ENCODE measurements around the gene ATG13. TPM values are rescaled to one million over a fixed set of nuclear protein-coding genes. Genes with fewer than 3 reads are reported as not detected.

The ATG13 gene
- total RNA-seq, 2 donors from 2014 or later, result 54.5 to 80.2 TPM

DNA sequence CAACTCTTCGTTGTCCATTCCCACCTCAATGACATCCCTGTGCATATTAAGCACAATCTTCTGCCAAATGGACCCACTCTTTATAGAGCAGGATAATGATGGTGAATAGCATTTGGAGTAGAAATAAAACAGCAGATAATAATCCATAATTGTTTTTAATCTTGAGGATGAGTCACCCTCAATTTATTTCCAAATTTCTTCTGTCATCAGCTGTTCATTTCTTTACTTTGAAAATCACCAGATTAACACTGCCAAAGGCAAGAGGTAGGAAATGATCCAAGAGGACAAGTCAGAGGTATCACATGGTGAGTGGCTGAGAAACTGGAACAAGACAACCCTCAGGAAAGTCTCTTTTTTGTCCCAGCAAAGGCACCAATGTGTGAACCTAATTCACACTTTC lies 16.2 kb upstream of the ATG13 start:
- Histone ChIP-seq H3K27me3 (no peaks in the 10 kb centered on the region), H3K9me3 (no peaks in the 10 kb centered on the region), H3K36me3 (no peaks in the 10 kb centered on the region), H3K4me1 (peaks cover 0 to 24% of the 10 kb centered on the region in 2 donors), H3K27ac (peak overlapping the region; percentile 63 to 69), H3K4me3 (no peak overlapping the region)
- TF ChIP-seq, protein P1, sequence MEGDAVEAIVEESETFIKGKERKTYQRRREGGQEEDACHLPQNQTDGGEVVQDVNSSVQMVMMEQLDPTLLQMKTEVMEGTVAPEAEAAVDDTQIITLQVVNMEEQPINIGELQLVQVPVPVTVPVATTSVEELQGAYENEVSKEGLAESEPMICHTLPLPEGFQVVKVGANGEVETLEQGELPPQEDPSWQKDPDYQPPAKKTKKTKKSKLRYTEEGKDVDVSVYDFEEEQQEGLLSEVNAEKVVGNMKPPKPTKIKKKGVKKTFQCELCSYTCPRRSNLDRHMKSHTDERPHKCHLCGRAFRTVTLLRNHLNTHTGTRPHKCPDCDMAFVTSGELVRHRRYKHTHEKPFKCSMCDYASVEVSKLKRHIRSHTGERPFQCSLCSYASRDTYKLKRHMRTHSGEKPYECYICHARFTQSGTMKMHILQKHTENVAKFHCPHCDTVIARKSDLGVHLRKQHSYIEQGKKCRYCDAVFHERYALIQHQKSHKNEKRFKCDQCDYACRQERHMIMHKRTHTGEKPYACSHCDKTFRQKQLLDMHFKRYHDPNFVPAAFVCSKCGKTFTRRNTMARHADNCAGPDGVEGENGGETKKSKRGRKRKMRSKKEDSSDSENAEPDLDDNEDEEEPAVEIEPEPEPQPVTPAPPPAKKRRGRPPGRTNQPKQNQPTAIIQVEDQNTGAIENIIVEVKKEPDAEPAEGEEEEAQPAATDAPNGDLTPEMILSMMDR (IDR thresholded peaks at IDR 0.05), result no peak
- DNase-seq (ENCODE audit: low spot score), result no peak

DNA sequence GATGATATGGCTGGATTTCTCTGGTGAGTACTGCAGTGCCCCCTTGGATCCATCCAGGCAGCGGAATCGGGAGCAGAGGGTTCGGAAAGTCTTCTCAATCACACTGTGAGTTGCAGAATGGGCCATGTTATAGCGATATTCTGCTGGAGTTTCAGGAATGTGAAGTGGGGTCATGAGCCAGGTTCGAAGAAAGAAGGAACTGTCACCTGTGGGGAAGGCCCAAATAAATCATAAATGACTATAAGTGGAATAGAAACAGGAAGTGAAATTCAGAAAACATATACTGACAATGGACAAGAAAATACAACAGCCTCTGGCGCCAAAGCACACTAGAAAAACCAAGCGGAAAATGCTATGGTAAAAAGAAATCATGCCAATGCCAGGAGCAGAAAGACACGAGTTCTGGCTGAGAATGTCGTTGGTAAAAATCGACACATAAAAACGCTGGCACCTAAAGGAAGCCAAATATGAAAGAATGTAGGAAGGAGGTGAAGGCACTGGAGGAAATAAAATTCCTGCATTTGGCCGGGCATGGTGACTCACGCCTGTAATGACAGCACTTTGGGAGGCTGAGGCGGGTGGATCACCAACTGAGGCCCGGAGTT lies 13.5 kb upstream of the ATG13 start:
- Histone ChIP-seq H3K36me3 (no peaks in the 10 kb centered on the region), H3K4me3 (no peak overlapping the region), H3K27me3 (no peaks in the 10 kb centered on the region), H3K4me1 (peaks cover 0 to 24% of the 10 kb centered on the region in 2 donors), H3K27ac (no peak overlapping the region), H3K9me3 (no peaks in the 10 kb centered on the region)
- DNase-seq (ENCODE audit: low spot score), result no peak
- TF ChIP-seq, protein P1 (IDR thresholded peaks at IDR 0.05), result no peak

DNA sequence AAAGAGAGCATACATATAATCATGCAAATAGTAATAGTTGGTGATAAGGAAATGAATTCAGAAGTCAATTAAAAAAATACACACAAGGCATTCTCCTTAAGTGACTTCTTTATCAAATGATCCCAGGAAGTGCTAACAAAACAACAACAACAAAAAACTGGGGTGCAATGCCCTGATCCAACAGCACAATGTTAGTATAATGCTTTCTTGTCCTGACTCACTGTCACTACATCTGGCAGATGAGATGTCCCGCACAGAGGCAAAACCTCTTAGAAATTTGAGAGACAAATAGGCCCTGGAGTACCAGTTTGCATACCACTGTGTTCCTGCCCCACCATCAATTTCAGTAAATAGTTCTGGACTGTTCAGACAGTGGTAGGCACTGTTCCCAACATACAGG lies 12.6 kb upstream of the ATG13 start:
- H3K27me3 ChIP-seq, result no peaks in the 10 kb centered on the region
- TF ChIP-seq, protein P1 (IDR thresholded peaks at IDR 0.05), result no peak
- H3K4me1 ChIP-seq, result peaks cover 0 to 21% of the 10 kb centered on the region in 2 donors
- H3K27ac ChIP-seq, result no peak overlapping the region
- no peak overlapping the region for H3K4me3 ChIP-seq
- no peaks in the 10 kb centered on the region for H3K36me3 ChIP-seq
- DNase-seq (ENCODE audit: low spot score), result no peak
- H3K9me3 ChIP-seq, result no peaks in the 10 kb centered on the region

DNA sequence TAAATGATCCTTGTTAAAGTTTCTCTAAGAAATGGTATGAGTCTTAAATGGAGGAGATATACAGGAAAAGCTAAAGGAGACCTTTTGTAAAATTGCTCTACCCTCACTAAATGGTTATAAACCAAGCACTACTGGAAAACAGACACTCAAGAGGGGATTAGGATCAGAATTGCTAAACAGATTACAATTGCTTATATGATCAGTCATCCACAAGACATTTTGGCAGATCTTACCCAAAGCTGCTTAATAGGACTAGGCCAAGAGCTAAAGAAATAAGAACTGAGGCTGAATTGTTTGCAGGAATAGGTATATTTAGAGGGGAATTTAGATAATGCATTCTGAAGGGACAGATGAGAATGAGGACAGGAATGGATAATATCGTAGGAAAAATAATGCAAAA lies 9.8 kb upstream of the ATG13 start:
- no peaks in the 10 kb centered on the region for H3K27me3 ChIP-seq
- peaks cover 0 to 13% of the 10 kb centered on the region in 2 donors for H3K4me1 ChIP-seq
- DNase-seq (ENCODE audit: low spot score), result no peak
- H3K9me3 ChIP-seq, result no peaks in the 10 kb centered on the region
- no peak overlapping the region for H3K4me3 ChIP-seq
- no peaks in the 10 kb centered on the region for H3K36me3 ChIP-seq
- TF ChIP-seq, protein P1 (IDR thresholded peaks at IDR 0.05), result no peak
- no peak overlapping the region for H3K27ac ChIP-seq

DNA sequence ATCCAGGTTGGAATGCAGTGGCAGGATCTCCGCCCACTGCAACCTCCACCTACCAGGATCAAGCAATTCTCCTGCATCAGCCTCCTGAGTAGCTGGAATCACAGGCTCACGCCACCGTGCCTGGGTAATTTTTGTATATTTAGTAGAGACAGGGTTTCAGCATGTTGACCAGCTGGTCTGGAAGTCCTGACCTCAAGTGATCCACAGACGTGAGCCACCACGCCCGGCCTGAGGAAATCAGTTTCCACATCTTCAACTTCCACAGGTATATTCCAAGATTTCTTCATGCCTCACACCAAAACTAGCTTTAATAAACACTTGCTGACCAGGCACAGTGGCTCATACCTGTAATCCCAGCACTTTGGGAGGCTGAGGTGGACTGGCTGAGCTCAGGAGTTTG lies 8.0 kb upstream of the ATG13 start:
- no peaks in the 10 kb centered on the region for H3K9me3 ChIP-seq

More for the DNA sequence above, 8.0 kb upstream of the ATG13 start:
- TF ChIP-seq, protein P1 (IDR thresholded peaks at IDR 0.05), result no peak
- no peak for DNase-seq (ENCODE audit: low spot score)
- H3K4me1 ChIP-seq, result peaks cover 0 to 13% of the 10 kb centered on the region in 2 donors
- no peaks in the 10 kb centered on the region for H3K27me3 ChIP-seq
- H3K27ac ChIP-seq, result no peak overlapping the region
- H3K4me3 ChIP-seq, result no peak overlapping the region
- H3K36me3 ChIP-seq, result no peaks in the 10 kb centered on the region
